ENCODE measurements around the gene HIVEP3. TPM values are rescaled to one million over a fixed set of nuclear protein-coding genes. Genes with fewer than 3 reads are reported as not detected.

The HIVEP3 gene
- total RNA-seq, 1 experiment from 2014 or later = 11.0 TPM

DNA sequence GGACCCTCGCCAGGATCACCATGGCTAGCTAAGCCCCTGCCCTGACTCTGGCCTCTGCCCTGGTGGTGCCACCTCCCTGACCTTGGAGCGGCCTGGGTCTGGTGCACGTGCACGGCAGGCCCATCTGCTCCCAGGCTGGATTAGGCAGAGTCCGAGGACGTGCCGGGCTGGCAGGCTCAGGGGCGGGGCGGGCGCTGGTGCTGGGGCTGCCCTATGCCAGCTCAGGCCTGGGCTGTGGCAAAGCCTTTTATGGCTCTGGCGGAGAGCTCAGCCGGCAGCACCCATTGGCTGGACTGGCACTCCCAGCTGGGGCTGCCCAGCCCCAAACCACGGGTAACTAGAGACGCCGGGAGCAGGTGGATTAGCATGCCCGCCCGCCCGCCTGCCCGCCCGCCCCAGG, 417.1 kb downstream of the HIVEP3 start:
- Histone ChIP-seq H3K36me3 (ENCODE audit: low read depth) (no peaks in the 10 kb centered on the region), H3F3A (ENCODE audit: insufficient read depth, low read depth) (peaks cover 65% of the 10 kb centered on the region), H3K4me3 (no peak overlapping the region), H3K4me2 (no peak overlapping the region), H3K9me3 (ENCODE audit: insufficient read depth, low read depth) (no peaks in the 10 kb centered on the region), H3K27me3 (ENCODE audit: insufficient read depth, low read depth) (no peaks in the 10 kb centered on the region), H4K20me1 (ENCODE audit: insufficient read depth) (no peaks in the 10 kb centered on the region), H2AFZ (no peak overlapping the region), H3K79me2 (ENCODE audit: low read depth) (no peaks in the 10 kb centered on the region), H3K9me2 (ENCODE audit: insufficient read depth) (no peaks in the 10 kb centered on the region), H3K4me1 (replicated peaks; ENCODE audit: insufficient read depth) (peaks cover 88% of the 10 kb centered on the region), H3K27ac (peak overlapping the region; percentile 80; the same call in 1 of the 2 replicates)
- no peak for DNase-seq
- POLR2A ChIA-PET (ENCODE audit: unreplicated experiment) = interaction anchor here (0.6 to 0.7 kb wide), 2 partner anchors 13 to 21 kb away, joined by 4 to 7 read pairs; no protein-coding TSS in a partner anchor
- intact Hi-C loops (cut with micrococcal nuclease; ENCODE audit: unreplicated experiment) = loop anchor here (2.0 kb wide), 1 partner anchor 69 kb away; no protein-coding TSS in a partner anchor
- CTCF ChIA-PET = no interaction called here
- BruUV-seq (replicated peaks) = no TSS peak
- no peak for TF ChIP-seq EZH2 (IDR thresholded peaks at IDR 0.05; ENCODE audit: low read depth)
- TF ChIP-seq, protein P1, sequence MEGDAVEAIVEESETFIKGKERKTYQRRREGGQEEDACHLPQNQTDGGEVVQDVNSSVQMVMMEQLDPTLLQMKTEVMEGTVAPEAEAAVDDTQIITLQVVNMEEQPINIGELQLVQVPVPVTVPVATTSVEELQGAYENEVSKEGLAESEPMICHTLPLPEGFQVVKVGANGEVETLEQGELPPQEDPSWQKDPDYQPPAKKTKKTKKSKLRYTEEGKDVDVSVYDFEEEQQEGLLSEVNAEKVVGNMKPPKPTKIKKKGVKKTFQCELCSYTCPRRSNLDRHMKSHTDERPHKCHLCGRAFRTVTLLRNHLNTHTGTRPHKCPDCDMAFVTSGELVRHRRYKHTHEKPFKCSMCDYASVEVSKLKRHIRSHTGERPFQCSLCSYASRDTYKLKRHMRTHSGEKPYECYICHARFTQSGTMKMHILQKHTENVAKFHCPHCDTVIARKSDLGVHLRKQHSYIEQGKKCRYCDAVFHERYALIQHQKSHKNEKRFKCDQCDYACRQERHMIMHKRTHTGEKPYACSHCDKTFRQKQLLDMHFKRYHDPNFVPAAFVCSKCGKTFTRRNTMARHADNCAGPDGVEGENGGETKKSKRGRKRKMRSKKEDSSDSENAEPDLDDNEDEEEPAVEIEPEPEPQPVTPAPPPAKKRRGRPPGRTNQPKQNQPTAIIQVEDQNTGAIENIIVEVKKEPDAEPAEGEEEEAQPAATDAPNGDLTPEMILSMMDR (conservative IDR thresholded peaks at IDR 0.05) = no peak

- Histone ChIP-seq H3K4me3 (no peak overlapping the region), H3K27ac (peak overlapping the region; percentile 80), H3K4me2 (peak overlapping the region; percentile 79), H3K27me3 (ENCODE audit: insufficient read depth, low read depth) (no peaks in the 10 kb centered on the region), H3K9me3 (ENCODE audit: insufficient read depth, low read depth) (no peaks in the 10 kb centered on the region), H3K36me3 (ENCODE audit: low read depth) (no peaks in the 10 kb centered on the region), H4K20me1 (ENCODE audit: insufficient read depth) (no peaks in the 10 kb centered on the region), H3F3A (ENCODE audit: insufficient read depth, low read depth) (peaks cover 60% of the 10 kb centered on the region), H2AFZ (no peak overlapping the region), H3K9me2 (ENCODE audit: insufficient read depth) (no peaks in the 10 kb centered on the region), H3K4me1 (replicated peaks; ENCODE audit: insufficient read depth) (peaks cover 90% of the 10 kb centered on the region), H3K79me2 (ENCODE audit: low read depth) (no peaks in the 10 kb centered on the region)
- POLR2A ChIA-PET (ENCODE audit: unreplicated experiment) = no interaction called here
- no TSS peak for BruUV-seq (replicated peaks)
- TF ChIP-seq, protein P1 (conservative IDR thresholded peaks at IDR 0.05) = no peak
- no peak for TF ChIP-seq EZH2 (IDR thresholded peaks at IDR 0.05; ENCODE audit: low read depth)
- peak in 1 of 2 experiments; percentile 82 for DNase-seq
- intact Hi-C loops (cut with micrococcal nuclease; ENCODE audit: unreplicated experiment) = loop anchor here (1.0 to 2.0 kb wide), 3 partner anchors 14 to 164 kb away; no protein-coding TSS in a partner anchor
- CTCF ChIA-PET = interaction anchor here (0.6 to 0.8 kb wide), 2 partner anchors 113 to 139 kb away, joined by 3 to 5 read pairs; no protein-coding TSS in a partner anchor
These were observed 417.8 kb downstream of the HIVEP3 start for GRCh38 chr1:41500781-41501518.

DNA sequence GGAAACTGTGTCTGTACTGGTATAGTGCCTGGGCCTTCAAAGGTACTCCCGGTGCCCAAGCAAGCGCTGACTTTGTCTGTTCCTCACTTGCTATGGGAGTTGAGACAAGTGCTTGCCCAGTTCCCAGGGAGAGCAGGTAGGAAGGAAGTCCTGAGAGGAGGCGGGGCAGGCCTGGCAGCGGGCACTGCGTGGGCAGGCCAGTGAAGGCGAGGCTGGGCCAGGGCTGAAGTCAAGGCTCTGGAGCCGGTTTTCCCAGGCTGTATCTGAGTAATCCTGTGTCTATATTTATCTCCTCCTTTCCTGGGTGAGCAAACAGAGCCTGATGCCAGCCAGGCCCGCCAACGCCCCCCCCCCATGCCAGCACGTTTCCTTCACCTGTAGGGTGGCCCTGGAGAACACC, 418.3 kb downstream of the HIVEP3 start:
- Histone ChIP-seq H3K4me2 (peak overlapping the region; percentile 79), H3K27ac (peak overlapping the region; percentile 80), H3K9me3 (ENCODE audit: insufficient read depth, low read depth) (no peaks in the 10 kb centered on the region), H3F3A (ENCODE audit: insufficient read depth, low read depth) (peaks cover 54% of the 10 kb centered on the region), H3K4me1 (replicated peaks; ENCODE audit: insufficient read depth) (peaks cover 91% of the 10 kb centered on the region), H3K36me3 (ENCODE audit: low read depth) (no peaks in the 10 kb centered on the region), H3K4me3 (peak overlapping the region; percentile 25; the same call in 1 of the 2 replicates), H3K9me2 (ENCODE audit: insufficient read depth) (no peaks in the 10 kb centered on the region), H2AFZ (no peak overlapping the region), H4K20me1 (ENCODE audit: insufficient read depth) (no peaks in the 10 kb centered on the region), H3K79me2 (ENCODE audit: low read depth) (no peaks in the 10 kb centered on the region), H3K27me3 (ENCODE audit: insufficient read depth, low read depth) (no peaks in the 10 kb centered on the region)
- peak; percentile 94 to 95 for DNase-seq
- intact Hi-C loops (cut with micrococcal nuclease; ENCODE audit: unreplicated experiment) = loop anchor here (1.0 to 2.0 kb wide), 3 partner anchors 15 to 165 kb away; no protein-coding TSS in a partner anchor
- POLR2A ChIA-PET (ENCODE audit: unreplicated experiment) = no interaction called here
- BruUV-seq (replicated peaks) = no TSS peak
- TF ChIP-seq EZH2 (IDR thresholded peaks at IDR 0.05; ENCODE audit: low read depth) = no peak
- TF ChIP-seq, protein P1 (conservative IDR thresholded peaks at IDR 0.05) = no peak
- CTCF ChIA-PET = interaction anchor here (0.6 to 1.5 kb wide), 3 partner anchors 16 to 138 kb away, joined by 3 to 5 read pairs (median 3); no protein-coding TSS in a partner anchor
